SHP77 treated with DMSO at 0.1 percent for 48 hours (cell line): ENCODE data around the gene IGSF9.

ENCODE experiments used
- DNase-seq: peaks from one replicate; lab custom pipeline; 2025; lab: John Stamatoyannopoulos, UW

The IGSF9 gene

GRCh38 chr1:159945483-159946241 is at the start of gene IGSF9:
IGSF9 (minus strand) TSS chr1:159945613; CDS start chr1:159943454, 2,159 bp downstream.
- DNase-seq: no peak

DNA sequence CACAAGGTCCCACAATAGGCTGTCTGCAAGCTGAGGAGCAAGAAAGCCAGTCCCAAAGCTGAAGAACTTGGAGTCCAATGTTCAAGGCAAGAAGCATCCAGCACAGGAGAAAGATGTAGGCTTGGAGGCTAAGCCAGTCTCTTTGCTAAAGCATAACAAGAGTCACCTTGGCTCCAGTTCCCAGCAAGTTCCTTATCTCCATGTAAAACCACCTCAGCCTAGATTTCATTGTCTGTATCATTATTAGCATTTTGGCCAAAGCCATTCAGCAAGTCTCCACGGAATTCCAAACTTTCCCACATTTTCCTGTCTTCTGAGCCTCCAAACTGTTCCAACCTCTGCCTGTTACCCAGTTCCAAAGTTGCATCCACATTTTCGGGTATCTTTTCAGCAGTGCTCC is 49.5 kb upstream of the IGSF9 start:
- DNase-seq: no peak

DNA sequence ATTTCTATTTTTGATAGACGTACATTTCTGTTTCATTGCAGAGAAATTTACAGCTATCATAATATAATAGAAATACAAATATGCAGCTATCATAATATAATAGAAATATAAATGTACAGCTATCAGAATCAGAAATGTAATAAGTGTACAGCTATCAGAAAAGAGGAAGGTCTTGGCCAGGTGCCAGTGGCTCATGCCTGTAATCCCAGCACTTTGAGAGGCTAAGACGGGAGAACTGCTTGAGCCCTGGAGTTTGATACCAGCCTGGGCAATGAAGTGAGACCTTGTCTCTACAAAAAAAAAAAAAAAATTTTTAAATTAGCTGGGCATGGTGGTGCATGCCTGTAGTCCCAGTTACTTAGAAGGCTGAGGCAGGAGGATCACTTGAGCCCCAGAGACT is 48.5 kb upstream of the IGSF9 start:
- DNase-seq: no peak

- DNase-seq: no peak
Measured at GRCh38 chr1:159992161-159992560, 46.7 kb upstream of the IGSF9 start.

DNA sequence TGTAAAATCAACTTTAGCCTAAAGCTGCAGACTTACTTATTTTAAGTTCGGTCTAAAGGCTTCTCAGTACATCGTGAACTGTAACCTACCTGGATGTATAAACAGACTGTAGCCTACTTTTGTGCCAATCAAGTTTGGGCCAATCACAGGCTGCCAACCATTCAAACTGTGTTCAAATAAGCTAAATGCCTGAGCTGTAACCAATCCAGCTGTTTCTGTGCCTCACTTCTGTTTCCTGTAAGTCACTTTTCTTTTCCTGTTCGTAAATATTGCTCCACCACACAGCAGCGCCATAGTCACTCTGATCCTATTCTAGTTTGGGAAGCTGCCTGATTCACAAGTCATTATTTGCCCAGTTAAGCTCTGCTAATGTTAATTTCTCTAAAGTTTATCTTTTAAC is 46.1 kb upstream of the IGSF9 start:
- DNase-seq: no peak

GRCh38 chr1:159990005-159990404 is 44.6 kb upstream of the IGSF9 start:
- DNase-seq: no peak

- DNase-seq: no peak
Measured at GRCh38 chr1:159989581-159989980, 44.2 kb upstream of the IGSF9 start.

- no peak for DNase-seq
Measured at GRCh38 chr1:159988006-159988405, 42.6 kb upstream of the IGSF9 start.

DNA sequence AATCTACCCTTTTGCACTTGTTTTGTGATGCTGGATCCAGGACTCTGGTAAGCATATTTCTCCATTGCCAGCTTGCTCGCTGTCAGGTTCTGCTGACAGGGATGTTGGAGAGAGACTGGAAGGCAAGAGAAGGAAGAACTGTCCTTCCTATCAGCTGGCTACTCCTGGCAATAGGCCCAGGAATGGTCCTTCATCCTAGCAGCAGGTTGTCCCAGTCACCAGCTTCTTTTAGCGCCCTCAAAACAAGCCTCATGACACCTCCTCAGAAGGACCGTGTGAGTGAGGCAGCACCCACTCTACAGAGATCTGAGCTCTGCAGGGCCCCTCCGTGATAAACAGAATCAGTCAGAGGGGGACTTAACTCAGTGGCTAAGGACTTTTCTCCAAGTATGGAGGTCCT is 41.8 kb upstream of the IGSF9 start:
- DNase-seq: no peak

DNA sequence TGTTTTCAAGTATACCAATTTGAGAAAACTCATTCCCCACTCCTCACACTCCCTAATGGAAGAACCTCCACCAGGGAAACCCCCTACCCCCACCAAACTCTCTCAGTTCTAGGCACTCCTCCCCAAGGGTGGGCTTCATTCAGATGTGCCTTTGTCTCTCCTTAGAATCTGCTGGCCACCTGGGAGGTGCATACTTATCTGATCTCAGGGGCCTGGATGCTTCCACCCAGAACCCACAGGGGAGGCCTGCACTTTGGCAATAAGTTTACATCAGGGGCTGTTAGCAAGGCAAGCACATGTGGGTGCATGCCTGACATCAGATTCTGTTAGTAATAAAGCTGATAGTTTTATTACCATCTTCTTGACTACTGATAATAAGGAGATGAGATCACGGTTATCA is 41.1 kb upstream of the IGSF9 start:
- DNase-seq: no peak

DNA sequence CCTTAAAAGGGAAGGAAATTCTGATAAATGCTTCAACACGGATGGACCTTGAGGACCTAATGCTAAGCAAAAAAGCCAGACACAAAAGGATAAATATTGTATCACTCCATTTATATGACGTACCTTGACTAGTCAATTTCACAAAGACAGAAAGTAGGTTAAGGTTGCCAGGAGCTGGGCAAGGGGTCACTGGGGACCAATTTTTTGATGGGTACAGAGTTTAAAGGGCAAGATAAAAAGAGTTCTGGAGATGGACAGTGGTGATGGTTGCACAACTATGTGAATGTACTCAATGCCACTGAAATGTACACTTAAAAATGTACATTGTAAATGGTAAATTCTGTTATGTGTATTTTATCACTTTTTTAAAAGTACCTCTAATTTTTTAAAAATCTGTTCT is 40.7 kb upstream of the IGSF9 start:
- no peak for DNase-seq

GRCh38 chr1:159985473-159985872 is 40.1 kb upstream of the IGSF9 start:
- no peak for DNase-seq

- no peak for DNase-seq
Measured at GRCh38 chr1:159983681-159984080, 38.3 kb upstream of the IGSF9 start.

- no peak for DNase-seq
Measured at GRCh38 chr1:159982280-159982679, 36.9 kb upstream of the IGSF9 start.

- DNase-seq: no peak
Measured at GRCh38 chr1:159981351-159982055, 36.1 kb upstream of the IGSF9 start.

DNA sequence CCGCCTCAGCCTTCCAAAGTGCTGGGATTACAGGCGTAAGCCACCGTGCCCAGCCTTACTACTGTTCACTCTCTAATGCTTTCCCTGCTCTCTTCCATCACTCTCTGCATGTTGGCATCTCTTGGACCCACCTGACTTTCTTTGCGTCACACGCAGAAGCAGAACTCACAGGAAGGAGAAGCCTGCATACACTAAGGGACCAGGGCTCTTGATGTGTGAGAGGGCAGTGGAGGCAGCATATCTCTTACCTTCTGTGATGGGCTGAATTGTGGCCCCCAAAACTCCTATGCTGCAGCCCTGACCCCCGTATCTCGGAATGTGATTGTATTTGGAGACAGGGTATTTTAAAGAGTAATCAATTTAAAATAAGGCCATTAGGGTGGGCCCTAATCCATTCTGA is 35.4 kb upstream of the IGSF9 start:
- no peak for DNase-seq

DNA sequence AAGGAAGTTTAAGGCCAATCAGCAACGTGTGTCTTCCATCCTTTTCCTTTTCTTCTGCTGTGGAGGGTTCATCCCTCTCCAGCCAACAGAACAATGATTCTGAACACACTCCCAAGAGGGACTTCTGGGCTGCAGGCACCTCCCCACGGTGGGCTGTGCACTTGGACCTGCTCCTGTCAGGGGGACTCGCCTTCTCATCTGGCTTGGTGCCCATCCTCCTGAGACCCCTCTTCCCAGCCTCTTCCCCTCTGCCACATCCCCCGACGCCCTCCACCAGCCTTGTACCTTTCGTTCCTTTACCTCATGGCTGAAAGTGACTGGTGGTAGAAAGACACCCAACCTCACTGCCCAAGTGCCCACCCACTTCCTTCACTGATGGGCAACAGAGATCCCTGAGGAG is 34.7 kb upstream of the IGSF9 start:
- DNase-seq: no peak

- no peak for DNase-seq
Measured at GRCh38 chr1:159979257-159979656, 33.8 kb upstream of the IGSF9 start.

DNA sequence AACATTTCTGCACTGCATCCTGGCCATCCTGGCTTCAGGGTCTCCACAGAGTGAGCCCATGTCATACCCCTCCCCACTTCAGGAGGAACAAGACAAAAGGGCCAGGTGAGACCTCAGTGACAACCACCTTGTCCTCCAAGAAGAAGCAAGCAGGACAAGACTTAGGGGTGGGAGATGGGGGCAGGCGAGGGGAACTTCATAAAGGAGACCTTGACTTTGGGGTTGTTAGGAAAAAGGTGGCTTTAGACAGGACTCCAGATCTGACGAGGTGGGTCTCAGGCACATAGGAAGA is 32.6 kb upstream of the IGSF9 start:
- no peak for DNase-seq

DNA sequence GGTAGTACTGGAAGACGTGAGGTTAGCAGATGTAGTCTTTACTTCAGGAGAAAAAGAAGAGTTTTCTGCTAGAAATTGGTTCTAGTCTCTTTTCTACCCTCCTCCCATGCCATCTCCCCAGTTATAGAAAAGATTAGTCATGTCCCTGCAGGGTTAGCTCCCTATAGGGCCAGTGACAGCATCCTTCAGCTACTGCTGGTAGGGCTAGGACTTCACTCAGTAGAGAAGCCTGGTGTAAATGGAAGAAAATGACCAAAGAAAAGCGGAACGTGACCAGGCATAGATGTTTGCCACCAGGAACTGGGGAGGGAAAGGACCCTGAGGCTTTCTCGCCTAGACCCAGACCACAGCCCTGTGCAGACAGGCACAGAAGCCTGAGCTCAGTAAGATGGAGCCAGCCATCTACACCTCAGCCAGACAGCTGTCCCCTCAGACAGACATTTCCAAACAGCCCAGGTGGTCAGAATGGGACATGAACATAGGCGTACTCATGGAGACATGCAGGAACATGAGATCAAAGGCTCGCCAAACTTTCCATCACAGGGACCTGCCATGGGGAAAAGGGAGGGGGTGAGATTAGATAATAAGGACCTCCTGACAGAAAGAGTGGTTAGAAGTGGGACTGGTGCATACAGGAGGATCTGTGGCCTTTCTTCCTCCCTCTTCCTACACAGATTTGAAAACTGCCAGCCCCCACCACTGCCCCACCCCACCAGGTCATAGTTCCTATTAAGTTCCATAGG is 32.1 kb upstream of the IGSF9 start:
- DNase-seq: no peak

- DNase-seq: no peak
Measured at GRCh38 chr1:159974350-159974965, 29.0 kb upstream of the IGSF9 start.

GRCh38 chr1:159973350-159973940 is 28.0 kb upstream of the IGSF9 start:
- DNase-seq: no peak
